Mesodermal cell (in vitro differentiated cells): ENCODE results near the gene STYXL1.

Experiments used
- H3K27ac ChIP-seq: 2 replicates; pipeline ENCODE4 v1.7.0; 2013; ENCODE audit warnings: mild to moderate bottlenecking, low read depth, low read length, moderate library complexity; ENCODE audit not compliant: severe bottlenecking
- H3K36me3 ChIP-seq: 2 replicates; pipeline ENCODE4 v1.7.1; 2013; ENCODE audit warnings: mild to moderate bottlenecking, low read length, moderate library complexity; ENCODE audit not compliant: control insufficient read depth, insufficient read depth
- H3K4me1 ChIP-seq: one replicate; pipeline ENCODE4 v1.7.1; 2013; ENCODE audit warnings: mild to moderate bottlenecking, low read length; ENCODE audit not compliant: insufficient read depth, control insufficient read depth, poor library complexity, severe bottlenecking
- H3K4me3 ChIP-seq: 2 replicates; pipeline ENCODE4 v1.7.0; 2013; ENCODE audit warnings: low read length, control low read depth, mild to moderate bottlenecking; ENCODE audit not compliant: insufficient read depth, poor library complexity, severe bottlenecking; ENCODE audit errors: extremely low read depth
- H3K9me3 ChIP-seq: 2 replicates; pipeline ENCODE4 v1.7.1; 2013; ENCODE audit warnings: mild to moderate bottlenecking, low read length, moderate library complexity; ENCODE audit not compliant: control insufficient read depth
- WGBS, 2 experiments: methylation state at CpG; one replicate each; pipeline ENCODE4 v1.1.5; 2013; ENCODE audit warnings: missing lambda C conversion rate in 2 of 2; ENCODE audit not compliant: insufficient coverage in 2 of 2; 5-methylcytosine and 5-hydroxymethylcytosine counted together

STYXL1 gene

GRCh38 chr7:76077435-76077834 lies 29.6 kb upstream of the STYXL1 start:
- H3K27ac ChIP-seq: no peak overlapping the region
- peaks cover 5% of the 10 kb centered on the region for H3K4me1 ChIP-seq
- H3K9me3 ChIP-seq: no peaks in the 10 kb centered on the region
- H3K36me3 ChIP-seq: no peaks in the 10 kb centered on the region
- H3K4me3 ChIP-seq: no peak overlapping the region
- WGBS, 2 experiments: 90 to 100% methylated on average over 3 of the region's 3 CpGs

- Histone ChIP-seq H3K27ac (no peak overlapping the region), H3K4me1 (peaks cover 5% of the 10 kb centered on the region), H3K4me3 (no peak overlapping the region), H3K36me3 (no peaks in the 10 kb centered on the region), H3K9me3 (no peaks in the 10 kb centered on the region)
- WGBS, 2 experiments: 100% methylated on average over 1 of the region's 6 CpGs; no CpG with 5 or more reads in 1 of the 2 experiments
Measured at GRCh38 chr7:76076995-76077394, 29.2 kb upstream of the STYXL1 start.

- Histone ChIP-seq H3K36me3 (no peaks in the 10 kb centered on the region), H3K27ac (no peak overlapping the region), H3K4me1 (peaks cover 5% of the 10 kb centered on the region), H3K9me3 (no peaks in the 10 kb centered on the region), H3K4me3 (no peak overlapping the region)
- WGBS, 2 experiments: 80 to 93% methylated on average over 2 to 4 of the region's 4 CpGs
Measured at GRCh38 chr7:76074972-76075370, 27.2 kb upstream of the STYXL1 start.

DNA sequence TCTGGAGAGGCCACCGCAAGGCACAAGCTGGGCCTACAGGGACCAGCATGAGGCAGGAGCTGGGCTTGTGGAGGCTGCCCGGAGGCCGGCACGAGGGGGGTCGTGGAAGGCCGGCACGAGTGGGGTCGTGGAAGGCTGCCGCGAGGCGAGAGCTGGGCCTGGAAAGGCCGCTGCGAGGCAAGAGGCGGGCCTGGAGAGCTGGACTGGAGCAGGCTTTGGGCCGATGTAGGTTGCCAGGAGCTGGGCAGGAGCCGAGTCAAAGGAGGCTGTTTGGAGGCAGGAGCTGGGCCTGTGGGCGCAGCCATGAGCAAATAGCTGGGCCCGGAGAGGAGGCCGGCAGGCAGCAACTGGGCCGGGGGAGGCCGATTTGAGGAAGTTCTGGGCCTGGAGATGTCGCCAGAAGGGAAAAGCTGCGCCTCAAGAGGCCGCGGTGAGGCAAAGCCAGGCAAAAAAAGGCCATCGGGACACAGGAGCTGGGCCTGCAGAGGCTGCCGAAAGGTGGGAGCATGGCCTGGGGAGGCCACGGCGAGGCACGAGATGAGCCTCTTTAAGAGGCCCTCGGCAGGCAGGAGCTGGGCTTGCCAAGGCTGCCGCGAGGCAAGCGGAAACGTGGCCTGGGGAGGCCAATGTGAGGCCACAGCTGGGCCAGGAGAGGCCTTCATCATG lies 26.6 kb upstream of the STYXL1 start:
- Histone ChIP-seq H3K4me3 (no peak overlapping the region), H3K4me1 (peaks cover 5% of the 10 kb centered on the region), H3K36me3 (no peaks in the 10 kb centered on the region), H3K9me3 (no peaks in the 10 kb centered on the region), H3K27ac (no peak overlapping the region)
- WGBS, 2 experiments: 96 to 97% methylated on average over 35 of the region's 35 CpGs

DNA sequence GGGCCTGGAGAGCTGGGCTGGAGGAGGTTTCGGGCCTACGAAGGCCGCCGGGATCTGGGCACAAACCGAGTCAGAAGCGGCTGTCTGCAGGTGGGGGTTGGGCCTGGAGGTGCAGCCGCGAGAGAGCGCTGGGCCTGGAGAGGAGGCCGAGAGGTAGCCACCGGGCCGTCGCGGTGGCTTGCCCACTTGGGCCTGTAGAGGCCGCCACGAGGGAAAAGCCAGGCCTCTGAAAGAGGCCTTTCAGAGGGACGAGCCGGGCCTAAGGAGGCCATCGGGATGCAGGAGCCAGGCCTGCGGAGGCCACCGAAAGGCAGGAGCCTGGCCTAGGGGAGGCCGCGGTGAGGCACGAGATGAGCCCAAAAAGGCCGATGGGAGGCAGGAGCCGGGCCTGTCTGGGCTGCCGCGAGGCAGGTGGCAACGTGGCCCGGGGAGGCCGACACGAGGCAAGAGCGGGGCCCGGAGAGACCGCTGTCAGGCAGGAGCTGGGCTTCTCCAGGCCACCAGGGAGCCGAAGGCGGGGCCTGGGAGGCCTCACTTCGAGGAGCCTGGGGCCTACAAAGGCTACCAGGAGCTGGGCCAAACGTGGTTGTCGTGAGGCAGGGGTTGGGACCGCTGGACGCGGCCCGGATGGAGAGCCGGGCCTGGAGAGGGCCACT lies 25.7 kb upstream of the STYXL1 start:
- H3K4me3 ChIP-seq: no peak overlapping the region
- WGBS, 2 experiments: 88 to 90% methylated on average over 35 to 45 of the region's 45 CpGs

DNA sequence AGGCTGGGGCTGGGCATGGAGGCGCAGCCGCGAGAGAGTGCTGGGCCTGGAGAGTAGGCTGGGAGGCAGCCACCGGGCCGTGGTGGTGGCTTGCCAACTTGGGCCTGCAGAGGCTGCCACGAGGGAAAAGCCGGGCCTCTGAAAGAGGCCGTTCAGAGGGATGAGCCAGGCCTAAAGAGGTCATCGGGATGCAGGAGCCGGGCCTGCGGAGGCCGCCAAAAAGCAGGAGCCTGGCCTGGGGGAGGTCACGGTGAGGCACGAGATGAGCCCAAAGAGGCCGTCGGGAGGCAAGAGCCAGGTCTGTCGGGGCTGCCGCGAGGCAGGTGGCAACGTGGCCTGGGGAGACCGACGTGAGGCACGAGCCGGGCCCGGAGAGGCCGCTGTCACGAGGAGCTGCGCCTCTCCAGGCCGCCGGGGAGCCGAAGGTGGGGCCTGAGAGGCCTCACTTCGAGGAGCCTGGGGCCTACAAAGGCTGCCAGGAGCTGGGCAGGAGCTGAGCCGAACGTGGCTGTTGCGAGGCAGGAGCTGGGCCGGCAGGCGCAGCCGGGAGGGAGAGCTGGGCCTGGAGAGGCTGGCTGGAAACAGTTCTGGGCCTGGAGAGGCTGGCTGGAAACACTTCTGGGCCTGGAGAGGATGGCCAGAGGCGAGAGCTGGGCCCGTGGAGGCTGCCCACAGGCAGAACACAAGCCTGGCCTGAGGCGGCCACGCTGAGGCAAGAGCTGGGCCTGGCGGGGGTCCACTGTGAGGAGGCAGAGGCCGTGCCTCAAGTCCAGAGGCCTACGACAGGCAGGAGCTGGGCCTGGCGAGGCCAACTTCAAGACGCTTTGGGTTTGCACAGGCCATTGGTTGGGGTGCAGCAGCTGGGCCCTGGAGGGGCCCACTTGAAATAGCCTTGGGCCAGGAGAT lies 24.7 kb upstream of the STYXL1 start:
- WGBS, 2 experiments: 94 to 96% methylated on average over 39 to 47 of the region's 47 CpGs
- Histone ChIP-seq H3K9me3 (no peaks in the 10 kb centered on the region), H3K4me1 (peaks cover 3% of the 10 kb centered on the region), H3K36me3 (peaks cover 3% of the 10 kb centered on the region), H3K27ac (no peak overlapping the region), H3K4me3 (no peak overlapping the region)

More for the DNA sequence above, 25.7 kb upstream of the STYXL1 start:
- H3K27ac ChIP-seq: no peak overlapping the region
- no peaks in the 10 kb centered on the region for H3K9me3 ChIP-seq
- H3K36me3 ChIP-seq: no peaks in the 10 kb centered on the region
- H3K4me1 ChIP-seq: peaks cover 5% of the 10 kb centered on the region

DNA sequence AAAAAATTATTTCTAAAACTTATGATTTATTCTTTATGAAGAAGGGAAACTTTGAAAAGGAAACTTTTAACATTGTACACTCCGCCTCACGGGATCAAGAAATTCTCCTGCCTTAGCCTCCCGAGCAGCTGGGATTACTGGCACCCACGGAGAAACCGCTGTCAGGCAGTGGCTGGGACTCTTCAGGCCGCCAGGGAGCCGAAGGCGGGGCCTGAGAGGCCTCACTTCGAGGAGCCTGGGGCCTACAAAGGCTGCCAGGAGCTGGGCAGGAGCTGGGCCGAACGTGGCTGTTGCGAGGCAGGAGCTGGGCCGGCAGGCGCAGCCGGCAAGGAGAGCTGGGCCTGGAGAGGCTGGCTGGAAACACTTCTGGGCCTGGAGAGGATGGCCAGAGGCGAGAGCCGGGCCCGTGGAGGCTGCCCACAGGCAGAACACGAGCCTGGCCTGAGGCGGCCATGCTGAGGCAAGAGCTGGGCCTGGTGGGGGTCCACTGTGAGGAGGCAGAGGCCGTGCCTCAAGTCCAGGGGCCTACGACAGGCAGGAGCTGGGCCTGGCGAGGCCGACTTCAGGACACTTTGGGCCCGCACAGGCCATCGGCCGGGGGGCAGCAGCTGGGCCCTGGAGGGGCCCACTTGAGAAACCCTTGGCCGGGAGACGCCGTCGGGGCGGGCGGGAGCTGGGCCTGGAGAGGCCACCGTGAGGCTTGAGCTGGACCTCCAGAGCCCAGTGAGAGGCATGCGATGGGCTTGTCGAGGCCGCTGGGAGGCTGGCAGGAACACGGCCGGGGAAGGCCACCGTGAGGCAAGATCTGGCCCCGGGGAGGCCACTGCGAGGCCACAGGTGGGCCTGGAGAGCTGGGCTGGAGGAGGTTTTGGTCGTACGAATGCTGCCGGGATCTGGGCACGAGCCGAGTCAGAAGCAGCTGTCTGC lies 23.8 kb upstream of the STYXL1 start:
- no peak overlapping the region for H3K4me3 ChIP-seq
- H3K4me1 ChIP-seq: no peaks in the 10 kb centered on the region
- peaks cover 10% of the 10 kb centered on the region for H3K36me3 ChIP-seq
- H3K27ac ChIP-seq: peak overlapping the region; percentile 23
- H3K9me3 ChIP-seq: no peaks in the 10 kb centered on the region
- WGBS, 2 experiments: 88 to 89% methylated on average over 42 to 47 of the region's 47 CpGs

DNA sequence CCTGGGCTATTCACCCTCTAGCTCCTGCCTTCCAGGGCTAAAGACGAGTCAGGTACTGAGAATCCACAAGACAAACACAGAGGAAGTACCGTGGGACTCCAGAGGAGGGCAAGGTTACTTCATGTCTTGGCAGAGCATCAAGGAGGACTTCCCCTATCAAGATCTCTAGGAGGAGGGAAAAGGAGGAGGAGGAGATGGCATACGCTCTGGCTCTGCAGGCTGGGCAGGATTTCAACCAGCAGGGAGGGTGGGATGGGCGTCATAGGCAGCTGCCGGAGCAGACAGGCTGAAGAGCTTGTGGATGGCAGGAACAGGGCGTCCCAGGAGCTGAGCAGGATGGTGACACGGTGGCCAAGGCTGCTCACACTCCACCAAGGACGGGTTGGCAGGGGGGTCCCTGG lies 21.4 kb upstream of the STYXL1 start:
- WGBS, 2 experiments: 72% methylated on average over 5 to 6 of the region's 8 CpGs
- no peaks in the 10 kb centered on the region for H3K4me1 ChIP-seq
- H3K9me3 ChIP-seq: no peaks in the 10 kb centered on the region

DNA sequence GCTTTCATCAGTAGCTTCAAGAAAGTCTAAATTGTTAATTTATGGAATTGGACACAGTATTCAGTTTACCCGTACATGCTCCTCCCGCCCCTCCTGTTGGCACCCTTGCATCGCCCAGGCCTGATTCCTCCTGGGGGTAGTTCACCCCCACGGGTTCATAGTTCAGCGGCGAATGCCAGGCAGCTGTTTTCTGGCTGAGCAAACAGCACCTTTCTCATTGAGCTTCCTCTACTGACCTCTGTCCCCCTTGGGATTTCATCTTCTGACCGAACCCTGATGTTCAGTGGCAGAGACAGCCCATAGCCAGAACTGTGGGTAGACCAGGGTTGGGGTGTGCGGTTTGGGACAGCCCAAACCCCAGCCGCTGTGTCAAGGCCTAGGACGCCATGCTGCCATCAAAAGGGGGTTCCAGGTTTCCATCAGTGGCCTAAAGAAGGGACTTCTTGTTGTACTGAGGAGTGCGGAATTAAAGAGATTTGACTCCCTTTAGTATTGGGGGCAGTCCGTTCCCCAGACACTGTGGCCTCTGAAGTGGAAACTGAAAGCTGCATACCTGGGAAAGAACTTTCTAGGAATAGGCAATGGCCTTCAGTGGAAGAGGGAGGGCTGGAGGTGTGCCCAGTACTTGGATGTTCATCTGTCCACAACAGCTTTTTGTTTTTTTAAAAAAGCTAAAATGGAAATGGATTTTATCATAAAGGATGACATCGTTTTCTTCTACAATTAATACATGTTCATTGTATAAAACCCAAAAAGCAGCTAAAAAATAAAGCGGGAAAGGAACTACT lies 19.1 kb upstream of the STYXL1 start:
- Histone ChIP-seq H3K9me3 (no peaks in the 10 kb centered on the region), H3K36me3 (peaks cover 55% of the 10 kb centered on the region)
- WGBS, 2 experiments: 93 to 97% methylated on average over 9 to 12 of the region's 14 CpGs

More for the DNA sequence above, 21.4 kb upstream of the STYXL1 start:
- no peak overlapping the region for H3K27ac ChIP-seq
- peaks cover 33% of the 10 kb centered on the region for H3K36me3 ChIP-seq
- no peak overlapping the region for H3K4me3 ChIP-seq

More for the DNA sequence above, 19.1 kb upstream of the STYXL1 start:
- Histone ChIP-seq H3K27ac (no peak overlapping the region), H3K4me1 (no peaks in the 10 kb centered on the region), H3K4me3 (no peak overlapping the region)
